Upper lobe of right lung (tissue), 1 donor: ENCODE measurements around the gene MTCL1. TPM values are rescaled to one million over a fixed set of nuclear protein-coding genes. Genes with fewer than 3 reads are reported as not detected.

ENCODE experiments used
- ATAC-seq: fragments of 200-7000 bp; cut with Tn5 transposase; one replicate; pipeline ENCODE4 v1.9.1; 2020; ENCODE audit warnings: mild to moderate bottlenecking, moderate library complexity
- DNase-seq: peaks from one replicate; pipeline ENCODE4 v3.0.0-alpha.2; 2020
- H3K27ac ChIP-seq: fragments of 200-600 bp; one replicate; pipeline ENCODE4 v1.8.0; 2022
- H3K27me3 ChIP-seq: fragments of 200-600 bp; one replicate; pipeline ENCODE4 v1.8.0; 2022; ENCODE audit warnings: mild to moderate bottlenecking
- H3K36me3 ChIP-seq: fragments of 200-600 bp; one replicate; pipeline ENCODE4 v1.8.0; 2022
- H3K4me1 ChIP-seq: fragments of 200-600 bp; one replicate; pipeline ENCODE4 v1.8.0; 2022
- H3K4me3 ChIP-seq: fragments of 200-600 bp; one replicate; pipeline ENCODE4 v1.8.0; 2022; ENCODE audit warnings: mild to moderate bottlenecking
- H3K9me3 ChIP-seq: fragments of 200-600 bp; one replicate; pipeline ENCODE4 v1.8.0; 2022
- CTCF ChIP-seq: fragments of 200-600 bp; IDR thresholded peaks from one replicate; pipeline ENCODE4 v1.8.0; 2022; ENCODE audit warnings: antibody characterized with exemption
- intact Hi-C: fragments of 100-400 bp; cut with DNase I; formaldehyde crosslinking; loops from one replicate; pipeline ENCODE4 v1.11.0; 2022
- total RNA-seq: library from RNA; stranded (reverse); fragmentation: NEBNext Ultra II Directional; extraction: Animal tissue kit (Norgen Biotek cat#: 25700); gene quantifications from one replicate; pipeline ENCODE4 v1.2.1, GENCODE V29; 2021
- donor health status: DM: no; HTN: yes; CAD: no; lungs with severe emphysema.

MTCL1 gene
- total RNA-seq, 1 donor from 2014 or later: 10.1 TPM

- intact Hi-C loops: no loop called here
- ATAC-seq (no peak), DNase-seq (no peak)
- H3K36me3 ChIP-seq: no peaks in the 10 kb centered on the region
- H3K4me1 ChIP-seq: no peaks in the 10 kb centered on the region
- no peak overlapping the region for H3K27ac ChIP-seq
- H3K27me3 ChIP-seq: no peaks in the 10 kb centered on the region
- no peak overlapping the region for H3K4me3 ChIP-seq
- no peaks in the 10 kb centered on the region for H3K9me3 ChIP-seq
- no peak for TF ChIP-seq CTCF
Measured at GRCh38 chr18:8717011-8717770, 11.8 kb downstream of the MTCL1 start.

GRCh38 chr18:8718401-8718913 lies 13.1 kb downstream of the MTCL1 start:
- DNase-seq: no peak
- Histone ChIP-seq H3K36me3 (no peaks in the 10 kb centered on the region), H3K27me3 (no peaks in the 10 kb centered on the region), H3K4me1 (no peaks in the 10 kb centered on the region), H3K9me3 (no peaks in the 10 kb centered on the region), H3K4me3 (no peak overlapping the region), H3K27ac (no peak overlapping the region)
- ATAC-seq: no peak
- TF ChIP-seq CTCF: no peak
- intact Hi-C loops: no loop called here

- intact Hi-C loops: no loop called here
- no peak for ATAC-seq
- no peak for DNase-seq
Measured at GRCh38 chr18:8719192-8719591, 13.8 kb downstream of the MTCL1 start.

GRCh38 chr18:8720141-8720540 lies 14.8 kb downstream of the MTCL1 start:
- DNase-seq: no peak
- no peaks in the 10 kb centered on the region for H3K27me3 ChIP-seq
- intact Hi-C loops: no loop called here
- H3K4me1 ChIP-seq: no peaks in the 10 kb centered on the region
- no peak for TF ChIP-seq CTCF
- no peaks in the 10 kb centered on the region for H3K9me3 ChIP-seq
- ATAC-seq: no peak
- no peak overlapping the region for H3K27ac ChIP-seq
- no peaks in the 10 kb centered on the region for H3K36me3 ChIP-seq
- H3K4me3 ChIP-seq: no peak overlapping the region

More at GRCh38 chr18:8719192-8719591, 13.8 kb downstream of the MTCL1 start:
- Histone ChIP-seq H3K4me3 (no peak overlapping the region), H3K4me1 (no peaks in the 10 kb centered on the region), H3K27me3 (no peaks in the 10 kb centered on the region), H3K27ac (no peak overlapping the region), H3K9me3 (no peaks in the 10 kb centered on the region), H3K36me3 (no peaks in the 10 kb centered on the region)
- TF ChIP-seq CTCF: no peak

- H3K4me3 ChIP-seq: no peak overlapping the region
- H3K27me3 ChIP-seq: no peaks in the 10 kb centered on the region
- TF ChIP-seq CTCF: no peak
- no peak overlapping the region for H3K27ac ChIP-seq
- no peak for DNase-seq
- no peaks in the 10 kb centered on the region for H3K36me3 ChIP-seq
- ATAC-seq: peak; percentile 21
- no peaks in the 10 kb centered on the region for H3K4me1 ChIP-seq
- intact Hi-C loops: no loop called here
- H3K9me3 ChIP-seq: no peaks in the 10 kb centered on the region
Measured at GRCh38 chr18:8721094-8721669, 15.8 kb downstream of the MTCL1 start.
